H9 (cell line): ENCODE measurements around the gene SUCLG1. TPM values are rescaled to one million over a fixed set of nuclear protein-coding genes. Genes with fewer than 3 reads are reported as not detected.

Source experiments
- DNase-seq: peaks from one replicate; pipeline ENCODE4 v3.0.0-alpha.2; 2017
- H2AFZ ChIP-seq: one replicate; pipeline ENCODE4 v1.6.1; 2013; ENCODE audit warnings: mild to moderate bottlenecking, low read length, control low read depth, moderate library complexity
- H2AK5ac ChIP-seq: 2 replicates; pipeline ENCODE4 v1.6.1; 2013; ENCODE audit warnings: low read length, control low read depth, mixed read lengths; ENCODE audit not compliant: insufficient read length
- H2BK120ac ChIP-seq: one replicate; pipeline ENCODE4 v1.6.1; 2013; ENCODE audit warnings: low read depth, mild to moderate bottlenecking, low read length, control low read depth, inconsistent platforms; ENCODE audit not compliant: poor library complexity, severe bottlenecking
- H2BK12ac ChIP-seq: 2 replicates; pipeline ENCODE4 v1.6.1; 2013; ENCODE audit warnings: low read length, control low read depth, mixed read lengths, low read depth; ENCODE audit not compliant: insufficient read length
- H2BK15ac ChIP-seq: 2 replicates; pipeline ENCODE4 v1.6.1; 2013; ENCODE audit warnings: low read depth, low read length, control low read depth
- H2BK20ac ChIP-seq: one replicate; pipeline ENCODE4 v1.6.1; 2013; ENCODE audit warnings: low read depth, mild to moderate bottlenecking, low read length, control low read depth, inconsistent platforms; ENCODE audit not compliant: poor library complexity, severe bottlenecking
- H2BK5ac ChIP-seq: 2 replicates; pipeline ENCODE4 v1.6.1; 2013; ENCODE audit warnings: low read length, control low read depth, mixed read lengths; ENCODE audit not compliant: insufficient read length
- H3K14ac ChIP-seq: 2 replicates; pipeline ENCODE4 v1.6.1; 2013; ENCODE audit warnings: low read length, control low read depth; ENCODE audit not compliant: insufficient read depth
- H3K18ac ChIP-seq: 2 replicates; pipeline ENCODE4 v1.6.1; 2013; ENCODE audit warnings: low read depth, mild to moderate bottlenecking, mixed read lengths, low read length, control low read depth; ENCODE audit not compliant: insufficient read length
- H3K23ac ChIP-seq: 2 replicates; pipeline ENCODE4 v1.6.1; 2013; ENCODE audit warnings: low read length, control low read depth, mixed read lengths, low read depth; ENCODE audit not compliant: insufficient read length
- H3K23me2 ChIP-seq: 2 replicates; pipeline ENCODE4 v1.6.1; 2013; ENCODE audit warnings: low read depth, mild to moderate bottlenecking, mixed read lengths, low read length, control low read depth; ENCODE audit not compliant: insufficient read length, poor library complexity, severe bottlenecking
- H3K27ac ChIP-seq: 2 replicates; pipeline ENCODE4 v1.5.1; 2013; ENCODE audit warnings: low read length, control low read depth, mixed read lengths, low read depth; ENCODE audit not compliant: insufficient read length
- H3K27me3 ChIP-seq: 2 replicates; pipeline ENCODE4 v1.6.1; 2013; ENCODE audit warnings: low read length, control low read depth, inconsistent platforms; ENCODE audit not compliant: insufficient read depth
- H3K4ac ChIP-seq: 2 replicates; pipeline ENCODE4 v1.6.1; 2013; ENCODE audit warnings: low read depth, mild to moderate bottlenecking, control low read depth, inconsistent platforms, low read length, moderate library complexity
- H3K4me1 ChIP-seq: 2 replicates; pipeline ENCODE4 v1.6.1; 2013; ENCODE audit warnings: low read length, control low read depth, inconsistent platforms; ENCODE audit not compliant: insufficient read depth
- H3K4me2 ChIP-seq: 2 replicates; pipeline ENCODE4 v1.6.1; 2013; ENCODE audit warnings: low read length, control low read depth, mixed read lengths; ENCODE audit not compliant: insufficient read length, insufficient read depth
- H3K56ac ChIP-seq: 2 replicates; pipeline ENCODE4 v1.6.1; 2013; ENCODE audit warnings: low read depth, mild to moderate bottlenecking, mixed read lengths, low read length, control low read depth; ENCODE audit not compliant: insufficient read length
- H3K79me1 ChIP-seq: 2 replicates; pipeline ENCODE4 v1.6.1; 2013; ENCODE audit warnings: low read depth, mild to moderate bottlenecking, moderate library complexity, low read length, control low read depth, inconsistent platforms; ENCODE audit not compliant: insufficient read depth, poor library complexity, severe bottlenecking
- H3K79me2 ChIP-seq: 2 replicates; pipeline ENCODE4 v1.6.1; 2013; ENCODE audit warnings: low read length, control low read depth, inconsistent platforms; ENCODE audit not compliant: insufficient read depth
- H3K9ac ChIP-seq: 2 replicates; pipeline ENCODE4 v1.6.1; 2013; ENCODE audit warnings: low read length, control low read depth, mixed read lengths; ENCODE audit not compliant: insufficient read length; ENCODE audit errors: extremely low read depth
- H3K9me3 ChIP-seq: one replicate; pipeline ENCODE4 v1.6.1; 2013; ENCODE audit warnings: low read depth, low read length, inconsistent platforms; ENCODE audit not compliant: control insufficient read depth
- H3T11ph ChIP-seq: one replicate; pipeline ENCODE4 v1.6.1; 2013; ENCODE audit warnings: mild to moderate bottlenecking, low read length, control low read depth, inconsistent platforms
- H4K20me1 ChIP-seq: one replicate; pipeline ENCODE4 v1.6.1; 2013; ENCODE audit not compliant: control insufficient read depth, insufficient read length, insufficient read depth
- H4K5ac ChIP-seq: 2 replicates; pipeline ENCODE4 v1.6.1; 2013; ENCODE audit warnings: low read depth, mild to moderate bottlenecking, mixed read lengths, low read length, control low read depth; ENCODE audit not compliant: insufficient read length
- H4K8ac ChIP-seq: replicated peaks from 2 replicates; pipeline ENCODE4 v1.6.1; 2013; ENCODE audit warnings: low read length, control low read depth, mixed read lengths, low read depth; ENCODE audit not compliant: insufficient read length
- H4K91ac ChIP-seq: 2 replicates; pipeline ENCODE4 v1.6.1; 2013; ENCODE audit warnings: low read depth, mild to moderate bottlenecking, moderate library complexity, mixed read lengths, low read length, control low read depth; ENCODE audit not compliant: insufficient read length
- H3K27ac Mint-ChIP-seq, 3 experiments: 2 replicates in 2 of 3; 3 replicates in 1 of 3; pipeline ENCODE4 v1.8.0; 2020 to 2021; ENCODE audit warnings: mixed read lengths in 3 of 3, mild to moderate bottlenecking in 1 of 3, moderate library complexity in 1 of 3
- H3K27me3 Mint-ChIP-seq: 2 replicates; pipeline ENCODE4 v1.8.0; 2021; ENCODE audit warnings: low read depth, mild to moderate bottlenecking, moderate library complexity, mixed read lengths
- H3K36me3 Mint-ChIP-seq, 3 experiments: 2 replicates in 2 of 3; 3 replicates in 1 of 3; pipeline ENCODE4 v1.8.0; 2020 to 2021; ENCODE audit warnings: low read depth in 3 of 3, mixed read lengths in 3 of 3; ENCODE audit not compliant: insufficient read depth in 1 of 3
- H3K4me1 Mint-ChIP-seq, 2 experiments: 2 replicates each; pipeline ENCODE4 v1.8.0; 2020; ENCODE audit warnings: mixed read lengths in 2 of 2
- H3K4me3 Mint-ChIP-seq, 2 experiments: 2 replicates in 1 of 2; 3 replicates in 1 of 2; pipeline ENCODE4 v1.8.0; 2020 to 2021; ENCODE audit warnings: mild to moderate bottlenecking in 2 of 2, mixed read lengths in 2 of 2, moderate library complexity in 1 of 2
- H3K9me3 Mint-ChIP-seq, 2 experiments: 2 replicates in 1 of 2; 3 replicates in 1 of 2; pipeline ENCODE4 v1.8.0; 2020; ENCODE audit warnings: mild to moderate bottlenecking in 2 of 2, mixed read lengths in 2 of 2, moderate library complexity in 1 of 2
- WGBS: extraction: QIAGEN DNeasy Blood & Tissue Kit; methylation state at CpG from one replicate; pipeline ENCODE4 v1.1.7; 2013; ENCODE audit warnings: missing lambda C conversion rate, low lambda C conversion rate, mixed read lengths; ENCODE audit not compliant: insufficient read length; ENCODE audit errors: extremely low coverage; 5-methylcytosine and 5-hydroxymethylcytosine counted together
- total RNA-seq: library from RNA; stranded (reverse); gene quantifications from 2 replicates; pipeline ENCODE4 v1.2.1, GENCODE V29; 2021
- TF ChIP-seq, protein P1 (sequence below): fragments of 200-600 bp; sonication (generic); conservative IDR thresholded peaks from 3 replicates; pipeline ENCODE4 v1.8.0; 2021; ENCODE audit warnings: antibody characterized with exemption, mild to moderate bottlenecking

The SUCLG1 gene
- total RNA-seq, 1 experiment from 2014 or later, result 40.0 TPM

DNA sequence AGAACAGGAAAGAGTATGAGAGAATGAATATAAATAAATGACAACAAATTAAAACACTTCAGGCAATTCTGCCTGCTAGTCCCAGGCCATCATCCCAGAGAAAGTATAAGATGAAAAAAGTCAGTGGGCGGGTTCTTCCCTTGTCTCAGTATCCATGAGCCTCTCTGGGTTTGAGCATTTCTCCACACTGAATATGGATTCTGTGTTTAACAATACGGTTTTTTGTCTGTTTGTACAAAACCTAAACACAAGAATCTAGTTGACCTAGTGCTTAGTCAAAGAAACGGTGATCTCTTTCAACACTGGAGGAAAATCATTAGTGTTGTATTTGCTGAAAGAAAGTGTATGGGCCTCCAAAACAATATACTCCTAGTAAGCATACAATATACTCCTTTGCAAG, 10.0 kb downstream of the SUCLG1 start:
- DNase-seq, result no peak
- no peak overlapping the region for H2AK5ac ChIP-seq
- no peak overlapping the region for H3K18ac ChIP-seq
- H3K4me1 ChIP-seq, result no peaks in the 10 kb centered on the region
- no peak overlapping the region for H3K4me2 ChIP-seq
- H2BK5ac ChIP-seq, result no peak overlapping the region
- H4K91ac ChIP-seq, result no peak overlapping the region
- no CpG with 5 or more reads among the region's 3 CpGs for WGBS
- H3K27ac ChIP-seq, result no peak overlapping the region
- H3K79me1 ChIP-seq, result peaks cover 9% of the 10 kb centered on the region
- no peak overlapping the region for H4K8ac ChIP-seq
- no peaks in the 10 kb centered on the region for H3K27me3 ChIP-seq
- no peaks in the 10 kb centered on the region for H3K23me2 ChIP-seq
- H3K79me2 ChIP-seq, result peaks cover 8% of the 10 kb centered on the region; the same call in 1 of the 2 replicates
- no peak overlapping the region for H3T11ph ChIP-seq
- Mint-ChIP-seq H3K4me1 (no peaks in the 10 kb centered on the region), H3K36me3 (peaks cover 12 to 25% (median 17%) of the 10 kb centered on the region in 3 experiments), H3K4me3 (no peak overlapping the region), H3K27ac (no peak overlapping the region), H3K9me3 (no peaks in the 10 kb centered on the region), H3K27me3 (no peaks in the 10 kb centered on the region)
- H4K20me1 ChIP-seq, result no peaks in the 10 kb centered on the region
- no peak overlapping the region for H2BK120ac ChIP-seq
- no peaks in the 10 kb centered on the region for H3K9me3 ChIP-seq
- H4K5ac ChIP-seq, result no peak overlapping the region
- H3K23ac ChIP-seq, result no peak overlapping the region
- TF ChIP-seq, protein P1, sequence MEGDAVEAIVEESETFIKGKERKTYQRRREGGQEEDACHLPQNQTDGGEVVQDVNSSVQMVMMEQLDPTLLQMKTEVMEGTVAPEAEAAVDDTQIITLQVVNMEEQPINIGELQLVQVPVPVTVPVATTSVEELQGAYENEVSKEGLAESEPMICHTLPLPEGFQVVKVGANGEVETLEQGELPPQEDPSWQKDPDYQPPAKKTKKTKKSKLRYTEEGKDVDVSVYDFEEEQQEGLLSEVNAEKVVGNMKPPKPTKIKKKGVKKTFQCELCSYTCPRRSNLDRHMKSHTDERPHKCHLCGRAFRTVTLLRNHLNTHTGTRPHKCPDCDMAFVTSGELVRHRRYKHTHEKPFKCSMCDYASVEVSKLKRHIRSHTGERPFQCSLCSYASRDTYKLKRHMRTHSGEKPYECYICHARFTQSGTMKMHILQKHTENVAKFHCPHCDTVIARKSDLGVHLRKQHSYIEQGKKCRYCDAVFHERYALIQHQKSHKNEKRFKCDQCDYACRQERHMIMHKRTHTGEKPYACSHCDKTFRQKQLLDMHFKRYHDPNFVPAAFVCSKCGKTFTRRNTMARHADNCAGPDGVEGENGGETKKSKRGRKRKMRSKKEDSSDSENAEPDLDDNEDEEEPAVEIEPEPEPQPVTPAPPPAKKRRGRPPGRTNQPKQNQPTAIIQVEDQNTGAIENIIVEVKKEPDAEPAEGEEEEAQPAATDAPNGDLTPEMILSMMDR, result no peak
- no peak overlapping the region for H2BK20ac ChIP-seq
- H2BK12ac ChIP-seq, result no peak overlapping the region
- H2AFZ ChIP-seq, result no peak overlapping the region
- no peak overlapping the region for H3K4ac ChIP-seq
- H2BK15ac ChIP-seq, result no peak overlapping the region
- H3K14ac ChIP-seq, result no peak overlapping the region
- no peak overlapping the region for H3K56ac ChIP-seq
- H3K9ac ChIP-seq, result no peak overlapping the region
